NCI-H1105 (cell line): ENCODE data around the gene MYH13.

Experiments
- DNase-seq: peaks from one replicate; lab custom pipeline; 2025; lab: John Stamatoyannopoulos, UW

The MYH13 gene

GRCh38 chr17:10372906-10373305, at the start of gene MYH13:
MYH13 (minus strand) TSS chr17:10373006; CDS start chr17:10364530, 8,476 bp downstream.
- DNase-seq, result no peak

GRCh38 chr17:10421900-10422542, 49.2 kb upstream of the MYH13 start, which contains the start of gene MYH8:
MYH8 (minus strand) TSS chr17:10421950; CDS start chr17:10420227, 1,723 bp downstream.
- no peak for DNase-seq

GRCh38 chr17:10421211-10421610, 48.4 kb upstream of the MYH13 start:
- DNase-seq, result no peak

GRCh38 chr17:10420811-10421210, 48.0 kb upstream of the MYH13 start:
- no peak for DNase-seq

- no peak for DNase-seq
Measured at GRCh38 chr17:10417431-10417830, 44.6 kb upstream of the MYH13 start.

- no peak for DNase-seq
Measured at GRCh38 chr17:10415161-10415560, 42.4 kb upstream of the MYH13 start.

- no peak for DNase-seq
Measured at GRCh38 chr17:10403589-10403988, 30.8 kb upstream of the MYH13 start.

GRCh38 chr17:10398352-10398751, 25.5 kb upstream of the MYH13 start:
- no peak for DNase-seq

- DNase-seq, result no peak
Measured at GRCh38 chr17:10396524-10397163, 23.8 kb upstream of the MYH13 start.

- no peak for DNase-seq
Measured at GRCh38 chr17:10394201-10394887, 21.5 kb upstream of the MYH13 start.

GRCh38 chr17:10392880-10393279, 20.1 kb upstream of the MYH13 start:
- no peak for DNase-seq

GRCh38 chr17:10385871-10386270, 13.1 kb upstream of the MYH13 start:
- no peak for DNase-seq

- no peak for DNase-seq
Measured at GRCh38 chr17:10384175-10384574, 11.4 kb upstream of the MYH13 start.

GRCh38 chr17:10380631-10381408, 8.0 kb upstream of the MYH13 start:
- DNase-seq, result no peak

GRCh38 chr17:10370016-10370608, 2.7 kb downstream of the MYH13 start:
- no peak for DNase-seq

- no peak for DNase-seq
Measured at GRCh38 chr17:10369239-10369638, 3.6 kb downstream of the MYH13 start.

GRCh38 chr17:10368561-10368960, 4.2 kb downstream of the MYH13 start:
- DNase-seq, result no peak

- DNase-seq, result no peak
Measured at GRCh38 chr17:10360578-10360977, 12.2 kb downstream of the MYH13 start.

GRCh38 chr17:10357768-10358167, 15.0 kb downstream of the MYH13 start:
- no peak for DNase-seq

- DNase-seq, result no peak
Measured at GRCh38 chr17:10354651-10355050, 18.2 kb downstream of the MYH13 start.

- DNase-seq, result no peak
Measured at GRCh38 chr17:10352893-10353292, 19.9 kb downstream of the MYH13 start.

- DNase-seq, result no peak
Measured at GRCh38 chr17:10349403-10349802, 23.4 kb downstream of the MYH13 start.
